Natural killer cell (primary cell): ENCODE data around the gene MAN2B2. TPM values are rescaled to one million over a fixed set of nuclear protein-coding genes. Genes with fewer than 3 reads are reported as not detected.
A peak's percentile ranks its signal among the peaks of the same experiment; 100 is the strongest.
"Not testable (repeated sequence)": the region's sequence is repeated elsewhere in the genome, so short reads cannot be mapped to it uniquely, and the experiment has no call there.

Experiments used
- ATAC-seq, 3 donors: fragments of 150-1000 bp in 2 of 3; fragments of 200-7000 bp in 1 of 3; cut with Tn5 transposase; 1 replicate in 1 of 3; 2 replicates in 2 of 3; pipeline ENCODE4 v1.10.0; 2021; ENCODE audit warnings: mild to moderate bottlenecking in 2 of 3, moderate library complexity in 2 of 3
- DNase-seq, 2 donors: peaks; one replicate each; pipeline versions ENCODE4 v3.0.0 to v3.0.0-alpha.2; 2013 to 2021; ENCODE audit warnings: mixed read lengths in 1 of 2
- H3K27ac ChIP-seq: one replicate; pipeline ENCODE4 v1.5.1; 2013; ENCODE audit warnings: mild to moderate bottlenecking, low read length
- H3K27me3 ChIP-seq: one replicate; pipeline ENCODE4 v1.6.1; 2013; ENCODE audit warnings: low read length; ENCODE audit not compliant: control insufficient read depth, insufficient read depth
- H3K36me3 ChIP-seq: one replicate; pipeline ENCODE4 v1.6.1; 2013; ENCODE audit warnings: low read length; ENCODE audit not compliant: control insufficient read depth, insufficient read depth
- H3K4me1 ChIP-seq: one replicate; pipeline ENCODE4 v1.6.1; 2013; ENCODE audit warnings: low read length; ENCODE audit not compliant: control insufficient read depth, insufficient read depth
- H3K4me3 ChIP-seq: one replicate; pipeline ENCODE4 v1.5.1; 2013; ENCODE audit warnings: low read length
- H3K9me3 ChIP-seq: one replicate; pipeline ENCODE4 v1.6.1; 2013; ENCODE audit warnings: low read length; ENCODE audit not compliant: control insufficient read depth, insufficient read depth
- H3K27ac Mint-ChIP-seq, 2 donors: one replicate each; pipeline ENCODE4 v1.8.0; 2022; ENCODE audit warnings: mild to moderate bottlenecking in 2 of 2, mixed read lengths in 2 of 2, moderate library complexity in 1 of 2
- H3K27me3 Mint-ChIP-seq, 2 donors: one replicate each; pipeline ENCODE4 v1.8.0; 2022; ENCODE audit warnings: low read depth in 2 of 2, mixed read lengths in 2 of 2
- H3K36me3 Mint-ChIP-seq: one replicate; pipeline ENCODE4 v1.8.0; 2022; ENCODE audit warnings: mixed read lengths
- H3K4me1 Mint-ChIP-seq, 2 donors: one replicate each; pipeline ENCODE4 v1.8.0; 2022; ENCODE audit warnings: mixed read lengths in 2 of 2
- H3K4me3 Mint-ChIP-seq: one replicate; pipeline ENCODE4 v1.8.0; 2022; ENCODE audit warnings: mild to moderate bottlenecking, moderate library complexity, mixed read lengths
- H3K9me3 Mint-ChIP-seq, 2 donors: one replicate each; pipeline ENCODE4 v1.8.0; 2022; ENCODE audit warnings: mixed read lengths in 2 of 2
- CTCF ChIP-seq: fragments of 200-600 bp; IDR thresholded peaks from one replicate; pipeline ENCODE4 v1.8.0; 2022; ENCODE audit warnings: antibody characterized with exemption
- whole genome bisulfite sequencing: methylation state at CpG from one replicate; pipeline ENCODE4 v1.1.7; 2013; ENCODE audit warnings: missing lambda C conversion rate; ENCODE audit not compliant: insufficient coverage; 5-methylcytosine and 5-hydroxymethylcytosine counted together
- intact Hi-C: fragments of 100-400 bp; cut with micrococcal nuclease; formaldehyde crosslinking; loops from one replicate; pipeline ENCODE4 v1.14.2; 2022
- total RNA-seq, 4 donors: library from RNA; stranded (reverse); fragments of 120-200 nt in 1 of 4; gene quantifications; one replicate each; pipeline versions ENCODE4 v1.2.3 to v1.2.4, GENCODE V29; 2013 to 2022

Gene MAN2B2
- total RNA-seq, 3 donors from 2014 or later (not counting 1 experiment from before 2014, with no cell fraction given): 34.5 to 47.8 (median 39.0) TPM

- H3K36me3 ChIP-seq: peaks cover 12% of the 10 kb centered on the region
- no peaks in the 10 kb centered on the region for H3K27me3 ChIP-seq
- H3K4me3 ChIP-seq: no peak overlapping the region
- H3K4me1 ChIP-seq: peaks cover 29% of the 10 kb centered on the region
- no peak for DNase-seq
- intact Hi-C loops: loop anchor here (2.0 to 5.0 kb wide), 2 partner anchors 13 to 316 kb away; no protein-coding TSS in a partner anchor
- Mint-ChIP-seq H3K9me3 (no peaks in the 10 kb centered on the region), H3K36me3 (no peaks in the 10 kb centered on the region), H3K27me3 (no peaks in the 10 kb centered on the region), H3K27ac (no peak overlapping the region), H3K4me3 (no peak overlapping the region), H3K4me1 (peaks cover 33 to 37% of the 10 kb centered on the region in 2 donors)
- no peak overlapping the region for H3K27ac ChIP-seq
- H3K9me3 ChIP-seq: no peaks in the 10 kb centered on the region
- ATAC-seq: no peak
- no peak for TF ChIP-seq CTCF
- 100% methylated on average over 1 of the region's 1 CpG for WGBS
Measured at GRCh38 chr4:6671648-6672047, 96.7 kb downstream of the MAN2B2 start.

GRCh38 chr4:6672131-6672530 lies 97.1 kb downstream of the MAN2B2 start:
- no peak overlapping the region for H3K27ac ChIP-seq
- no peaks in the 10 kb centered on the region for H3K27me3 Mint-ChIP-seq
- ATAC-seq (no peak), DNase-seq (no peak)
- peaks cover 37 to 42% of the 10 kb centered on the region in 2 donors for H3K4me1 Mint-ChIP-seq
- no peaks in the 10 kb centered on the region for H3K27me3 ChIP-seq
- H3K36me3 Mint-ChIP-seq: no peaks in the 10 kb centered on the region
- no peak overlapping the region for H3K4me3 ChIP-seq
- 97% methylated on average over 19 of the region's 19 CpGs for WGBS
- no peak for TF ChIP-seq CTCF
- intact Hi-C loops: loop anchor here (2.0 to 5.0 kb wide), 2 partner anchors 13 to 315 kb away; no protein-coding TSS in a partner anchor
- no peaks in the 10 kb centered on the region for H3K9me3 ChIP-seq
- H3K4me3 Mint-ChIP-seq: no peak overlapping the region
- peaks cover 34% of the 10 kb centered on the region for H3K4me1 ChIP-seq
- H3K36me3 ChIP-seq: peaks cover 15% of the 10 kb centered on the region
- no peaks in the 10 kb centered on the region for H3K9me3 Mint-ChIP-seq
- H3K27ac Mint-ChIP-seq: no peak overlapping the region

- H3K4me1 Mint-ChIP-seq: peaks cover 38 to 47% of the 10 kb centered on the region in 2 donors
- H3K27me3 ChIP-seq, H3K9me3 Mint-ChIP-seq, H3K36me3 Mint-ChIP-seq, H3K4me3 Mint-ChIP-seq, ATAC-seq, H3K27me3 Mint-ChIP-seq, H3K4me3 ChIP-seq, DNase-seq, H3K9me3 ChIP-seq: not testable (repeated sequence)
- H3K27ac Mint-ChIP-seq: peak overlapping the region; percentile 96 to 97
- Histone ChIP-seq H3K4me1 (peaks cover 36% of the 10 kb centered on the region), H3K27ac (peak overlapping the region; percentile 74), H3K36me3 (peaks cover 19% of the 10 kb centered on the region)
- WGBS: 98% methylated on average over 34 of the region's 34 CpGs
- intact Hi-C loops: loop anchor here (1.0 to 5.0 kb wide), 3 partner anchors 14 to 315 kb away; no protein-coding TSS in a partner anchor
Measured at GRCh38 chr4:6672541-6673190, 97.7 kb downstream of the MAN2B2 start.

Other genes with a start within 250 kb of the MAN2B2 start
- gene PPP2R2C, start 102.6 kb upstream of the MAN2B2 start, total RNA-seq: not detected
- 100 to 1,000 TPM; 105 to 146 (median 146) TPM for gene MRFAP1, start 65.5 kb downstream of the MAN2B2 start, total RNA-seq
- gene S100P, start 118.7 kb downstream of the MAN2B2 start, total RNA-seq: 1 to 10 TPM; 2.4 to 4.3 (median 2.7) TPM
- 10 to 100 TPM; 38.4 to 60.9 (median 40.8) TPM for gene MRFAP1L1, start 134.7 kb downstream of the MAN2B2 start, total RNA-seq
- 10 to 100 TPM; 18.9 to 20.1 (median 20.0) TPM for gene BLOC1S4, start 141.0 kb downstream of the MAN2B2 start, total RNA-seq
- 10 to 100 TPM; 24.7 to 30.3 (median 28.6) TPM for gene KIAA0232, start 207.5 kb downstream of the MAN2B2 start, total RNA-seq